ENCODE data around the gene DCAF5.
"Not testable (repeated sequence)": the region's sequence is repeated elsewhere in the genome, so short reads cannot be mapped to it uniquely, and the experiment has no call there.

The DCAF5 gene, protein sequence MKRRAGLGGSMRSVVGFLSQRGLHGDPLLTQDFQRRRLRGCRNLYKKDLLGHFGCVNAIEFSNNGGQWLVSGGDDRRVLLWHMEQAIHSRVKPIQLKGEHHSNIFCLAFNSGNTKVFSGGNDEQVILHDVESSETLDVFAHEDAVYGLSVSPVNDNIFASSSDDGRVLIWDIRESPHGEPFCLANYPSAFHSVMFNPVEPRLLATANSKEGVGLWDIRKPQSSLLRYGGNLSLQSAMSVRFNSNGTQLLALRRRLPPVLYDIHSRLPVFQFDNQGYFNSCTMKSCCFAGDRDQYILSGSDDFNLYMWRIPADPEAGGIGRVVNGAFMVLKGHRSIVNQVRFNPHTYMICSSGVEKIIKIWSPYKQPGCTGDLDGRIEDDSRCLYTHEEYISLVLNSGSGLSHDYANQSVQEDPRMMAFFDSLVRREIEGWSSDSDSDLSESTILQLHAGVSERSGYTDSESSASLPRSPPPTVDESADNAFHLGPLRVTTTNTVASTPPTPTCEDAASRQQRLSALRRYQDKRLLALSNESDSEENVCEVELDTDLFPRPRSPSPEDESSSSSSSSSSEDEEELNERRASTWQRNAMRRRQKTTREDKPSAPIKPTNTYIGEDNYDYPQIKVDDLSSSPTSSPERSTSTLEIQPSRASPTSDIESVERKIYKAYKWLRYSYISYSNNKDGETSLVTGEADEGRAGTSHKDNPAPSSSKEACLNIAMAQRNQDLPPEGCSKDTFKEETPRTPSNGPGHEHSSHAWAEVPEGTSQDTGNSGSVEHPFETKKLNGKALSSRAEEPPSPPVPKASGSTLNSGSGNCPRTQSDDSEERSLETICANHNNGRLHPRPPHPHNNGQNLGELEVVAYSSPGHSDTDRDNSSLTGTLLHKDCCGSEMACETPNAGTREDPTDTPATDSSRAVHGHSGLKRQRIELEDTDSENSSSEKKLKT

DNA sequence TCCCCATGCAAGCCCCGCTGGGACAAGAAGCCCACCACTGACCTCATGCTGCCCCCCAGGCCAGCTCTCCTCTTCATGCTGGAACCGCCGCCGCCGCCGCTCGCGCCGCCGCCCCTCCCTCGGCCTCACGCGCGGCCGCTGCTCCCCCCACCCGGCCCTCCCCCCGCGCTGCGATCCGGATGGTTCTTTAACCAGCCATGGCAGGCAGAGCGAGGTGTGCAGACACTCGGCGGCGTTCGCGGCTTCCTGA, at the start of gene DCAF5:
Gene DCAF5, minus strand, starts transcription at position 218 of the 250 bp plus-strand sequence. Its CDS starts 141 bp downstream, at position 77.
- DNase-seq (ENCODE audit: low spot score), result no peak

- no peak for DNase-seq (ENCODE audit: low spot score)
Observed at GRCh38 chr14:69199786-69200185, 46.9 kb upstream of the DCAF5 start.

GRCh38 chr14:69193721-69194120, 40.8 kb upstream of the DCAF5 start:
- DNase-seq (ENCODE audit: low spot score), result no peak

DNA sequence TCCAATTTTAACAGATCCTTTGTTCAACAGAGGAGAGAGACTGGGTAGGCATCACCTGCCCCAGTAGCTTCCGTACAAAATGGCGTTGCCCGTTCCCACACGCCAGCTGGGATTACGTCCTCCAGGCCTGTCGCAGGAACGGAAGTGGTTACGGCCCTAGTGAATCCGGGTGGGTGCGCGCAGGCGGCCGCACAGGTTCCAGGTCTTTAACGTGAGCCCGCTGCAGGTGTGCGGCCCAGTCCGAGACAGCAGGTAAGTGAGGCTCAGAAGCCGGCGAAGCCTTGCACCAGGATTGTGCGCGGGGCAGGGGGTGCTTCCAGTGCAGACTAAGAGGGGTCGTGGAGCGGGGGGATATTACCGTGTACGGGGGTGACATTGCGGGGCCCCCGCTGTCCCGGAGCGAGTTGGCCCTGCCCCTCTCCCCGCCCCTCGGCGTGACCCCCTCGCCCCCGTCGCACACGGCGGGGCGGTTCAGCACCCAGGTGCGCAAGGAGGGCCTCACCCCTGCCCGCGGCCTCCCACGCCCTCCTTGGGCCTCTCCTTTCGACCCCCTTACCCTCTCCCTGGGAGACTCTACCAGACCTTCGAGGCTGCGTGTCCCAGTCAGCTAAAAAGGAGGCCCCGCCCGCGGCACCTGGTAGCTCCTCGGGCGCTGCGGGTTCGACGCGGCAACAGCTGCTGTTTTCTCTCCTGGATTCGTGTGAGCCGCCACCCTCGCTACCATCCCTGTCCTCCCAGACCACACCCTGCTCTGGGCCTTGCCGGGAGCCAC, 38.6 kb upstream of the DCAF5 start, which contains the start of gene EXD2:
Gene EXD2, plus strand, starts transcription at position 159 of the 772 bp plus-strand sequence. CDS start 17,973 bp downstream, outside the sequence.
- DNase-seq (ENCODE audit: low spot score), result peak; percentile 55

DNA sequence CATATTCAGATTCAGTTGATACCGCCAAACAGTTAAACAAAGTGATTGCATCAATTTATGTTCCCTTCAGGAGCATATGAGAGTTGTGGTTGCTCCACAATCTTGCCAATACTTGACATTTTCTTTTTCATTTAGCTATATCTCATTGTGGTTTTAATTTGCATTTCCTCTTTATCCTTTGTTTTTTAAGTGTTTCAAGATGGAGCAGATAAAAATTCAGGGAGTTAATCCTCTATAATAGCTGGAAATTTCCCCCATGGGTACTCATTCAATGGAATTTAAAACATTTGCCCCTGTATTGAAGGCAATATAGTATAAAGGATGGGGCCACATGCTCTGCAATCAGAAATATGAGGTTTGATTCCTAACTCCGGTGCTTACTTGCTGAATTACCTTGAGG, 37.3 kb upstream of the DCAF5 start:
- DNase-seq (ENCODE audit: low spot score), result no peak

DNA sequence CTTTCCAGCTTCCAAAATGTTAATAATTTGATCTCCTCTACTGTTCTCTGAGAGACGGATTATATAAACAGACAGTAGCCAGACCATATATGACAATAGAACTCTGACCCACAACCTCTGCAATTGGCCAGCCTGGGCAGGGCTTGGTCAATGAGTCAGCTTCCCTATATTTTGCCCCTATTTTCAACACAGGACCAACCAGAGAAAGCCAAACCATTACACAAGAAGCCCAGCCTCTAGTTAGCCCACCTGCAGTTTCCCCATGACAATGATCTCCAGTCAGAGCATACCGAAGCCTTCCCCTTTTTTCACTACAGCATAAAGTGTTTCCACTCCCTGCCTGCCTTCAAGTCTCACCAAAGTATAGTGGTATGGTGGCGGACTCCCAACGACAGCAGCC, 30.8 kb upstream of the DCAF5 start:
- DNase-seq (ENCODE audit: low spot score), result no peak

DNA sequence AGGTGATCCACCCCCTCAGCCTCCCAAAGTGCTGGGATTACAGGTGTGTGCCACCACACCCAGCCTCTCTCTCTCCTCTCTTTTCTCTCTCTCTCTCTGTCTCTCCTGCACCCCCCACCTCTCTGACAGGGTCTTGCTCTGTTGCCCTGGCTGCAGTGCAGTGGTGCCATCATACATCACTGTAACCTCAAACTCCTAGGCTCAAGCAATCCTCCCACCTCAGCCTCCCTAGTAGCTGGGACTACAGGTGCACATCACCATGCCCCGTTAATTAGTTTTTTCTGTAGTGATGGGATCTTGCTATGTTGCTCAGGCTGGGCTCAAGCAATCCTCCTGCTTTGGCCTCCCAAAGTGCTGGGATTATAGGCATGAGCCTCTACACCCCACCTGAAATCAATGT, 29.7 kb upstream of the DCAF5 start:
- not testable (repeated sequence) for DNase-seq (ENCODE audit: low spot score)

DNA sequence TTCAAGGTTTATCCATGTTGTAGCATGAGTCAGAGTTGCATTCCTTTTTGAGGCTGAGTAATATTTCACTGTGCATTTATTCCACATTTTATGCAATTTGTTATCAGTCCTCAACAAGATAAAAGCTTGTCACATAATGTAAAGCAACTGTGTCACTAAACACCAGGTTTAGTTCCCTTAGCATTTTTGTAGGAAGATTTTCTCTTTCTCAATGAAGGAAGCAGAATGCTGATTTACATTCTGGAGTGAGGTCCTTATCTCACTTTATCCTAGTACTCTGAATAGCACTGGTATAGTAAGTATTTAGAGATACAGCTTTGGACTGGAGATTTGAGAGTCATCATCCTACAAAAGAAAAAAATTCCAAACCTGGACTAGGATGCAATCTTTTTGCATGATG, 28.6 kb upstream of the DCAF5 start:
- DNase-seq (ENCODE audit: low spot score), result no peak

- DNase-seq (ENCODE audit: low spot score), result no peak
Observed at GRCh38 chr14:69175130-69175529, 22.2 kb upstream of the DCAF5 start.

- DNase-seq (ENCODE audit: low spot score), result no peak
Observed at GRCh38 chr14:69171569-69171968, 18.6 kb upstream of the DCAF5 start.

DNA sequence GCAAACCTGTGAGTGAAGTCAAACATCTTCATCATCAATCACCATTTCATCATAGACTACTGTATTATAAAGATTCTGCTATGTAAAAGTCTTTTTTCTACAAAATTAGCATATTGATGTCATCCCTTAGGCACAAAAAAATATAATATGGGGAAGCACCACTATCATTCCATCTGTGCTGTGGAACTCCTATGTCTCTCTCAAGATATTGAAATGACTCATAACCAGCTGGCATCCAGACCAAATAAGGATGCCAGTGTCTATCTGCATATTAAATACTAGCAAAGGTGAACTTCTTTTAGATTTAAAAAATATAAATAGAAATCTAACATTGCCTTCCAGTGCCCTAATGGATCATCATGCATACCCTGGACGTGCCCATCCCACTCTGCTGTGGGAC, 17.9 kb upstream of the DCAF5 start:
- no peak for DNase-seq (ENCODE audit: low spot score)

- DNase-seq (ENCODE audit: low spot score), result not testable (repeated sequence)
Observed at GRCh38 chr14:69165787-69166186, 12.9 kb upstream of the DCAF5 start.

GRCh38 chr14:69161590-69161989, 8.7 kb upstream of the DCAF5 start:
- DNase-seq (ENCODE audit: low spot score), result no peak

GRCh38 chr14:69156224-69156623, 3.3 kb upstream of the DCAF5 start:
- no peak for DNase-seq (ENCODE audit: low spot score)

DNA sequence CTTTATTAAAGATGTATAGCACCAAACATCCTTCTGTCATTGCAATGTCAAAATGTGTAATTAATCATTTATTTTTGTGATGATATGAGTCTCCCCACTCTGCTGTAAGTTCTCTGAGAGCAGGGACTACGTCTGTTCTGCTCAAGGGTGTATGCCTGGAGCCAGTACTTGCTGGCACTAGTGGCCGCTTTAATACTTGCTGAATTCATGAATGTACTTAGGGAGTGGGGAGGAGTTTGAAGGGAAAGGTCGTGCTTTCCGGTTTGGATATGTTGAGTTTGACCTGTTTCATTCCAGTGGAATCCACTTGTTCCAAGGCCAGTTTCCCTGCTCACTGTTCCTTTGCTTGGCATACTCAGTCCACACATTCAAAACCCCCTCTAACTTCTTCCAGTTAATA, 1.9 kb upstream of the DCAF5 start:
- DNase-seq (ENCODE audit: low spot score), result no peak

DNA sequence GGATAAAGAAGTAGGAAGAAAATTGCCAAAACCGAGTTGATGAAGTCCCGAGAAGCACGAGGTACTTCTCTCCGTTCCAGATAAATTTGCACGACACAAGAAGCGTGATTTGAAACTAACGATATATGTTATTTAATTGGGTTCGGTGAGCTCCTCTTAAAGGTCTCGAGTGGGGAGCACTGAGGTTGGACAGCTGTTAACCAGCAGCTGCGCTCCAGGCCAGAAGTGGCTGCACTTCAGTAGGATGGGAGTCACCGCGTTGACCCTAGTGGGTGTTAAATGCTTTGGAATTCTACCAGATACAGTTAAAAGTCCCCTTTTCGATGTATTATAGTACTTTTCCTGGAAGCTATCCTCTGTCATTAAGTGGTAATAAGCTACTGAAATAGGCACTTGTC, 953 bp upstream of the DCAF5 start:
- DNase-seq (ENCODE audit: low spot score), result peak; percentile 53

GRCh38 chr14:69153152-69153872, 393 bp upstream of the DCAF5 start:
- DNase-seq (ENCODE audit: low spot score), result peak; percentile 81

DNA sequence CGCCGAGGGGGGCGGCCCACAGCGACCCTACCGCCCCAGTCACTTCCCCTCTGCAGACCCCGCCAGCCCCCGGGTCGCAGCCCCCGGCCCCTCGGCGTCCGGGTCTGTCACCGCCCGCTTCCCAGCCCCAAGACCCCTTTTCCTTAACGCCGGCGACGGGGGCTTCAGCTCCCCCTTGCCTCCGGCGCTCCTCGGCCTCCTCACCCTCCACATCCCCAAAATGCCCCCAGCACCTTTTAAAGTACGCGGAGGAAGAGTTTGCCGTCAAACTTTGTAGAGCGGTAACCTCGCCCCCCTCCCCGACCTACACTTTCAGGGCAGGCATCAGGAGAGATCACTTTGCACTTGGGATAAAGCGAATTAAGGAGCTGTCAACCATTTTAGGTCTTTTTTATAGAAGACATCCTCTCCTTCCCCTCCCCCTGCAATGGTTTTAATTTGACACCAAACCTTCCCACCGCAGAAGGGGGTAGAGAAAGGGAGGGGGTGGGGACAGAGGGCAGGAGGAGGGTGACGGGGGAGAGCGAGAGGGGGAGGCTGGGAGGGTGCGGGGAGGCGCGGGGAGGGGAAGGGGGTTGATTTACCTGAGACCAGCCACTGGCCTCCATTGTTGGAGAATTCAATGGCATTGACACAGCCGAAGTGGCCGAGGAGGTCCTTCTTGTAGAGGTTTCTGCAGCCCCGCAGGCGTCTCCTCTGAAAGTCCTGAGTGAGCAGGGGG, 578 bp downstream of the DCAF5 start:
- DNase-seq (ENCODE audit: low spot score), result peak; percentile 16

GRCh38 chr14:69151458-69152180, 1.3 kb downstream of the DCAF5 start:
- DNase-seq (ENCODE audit: low spot score), result peak; percentile 44

All from kidney capillary endothelial cell (primary cell).